Dendritic cell treated with granulocyte-macrophage colony-stimulating factor and Interleukin-4, amounts not matched to agents 40 ng/mL and 50 ng/mL, for 4 days (primary cell): ENCODE results near the gene NFIA.
"Not testable (repeated sequence)": the region's sequence is repeated elsewhere in the genome, so short reads cannot be mapped to it uniquely, and the experiment has no call there.

Source experiments
- H3K27ac Mint-ChIP-seq: one replicate; pipeline ENCODE4 v1.8.0; 2022; ENCODE audit warnings: mild to moderate bottlenecking, mixed read lengths
- H3K27me3 Mint-ChIP-seq: one replicate; pipeline ENCODE4 v1.8.0; 2022; ENCODE audit warnings: mild to moderate bottlenecking, mixed read lengths
- H3K36me3 Mint-ChIP-seq: one replicate; pipeline ENCODE4 v1.8.0; 2022; ENCODE audit warnings: low read depth, mixed read lengths
- H3K4me1 Mint-ChIP-seq: one replicate; pipeline ENCODE4 v1.8.0; 2022; ENCODE audit warnings: low read depth, mixed read lengths
- H3K4me3 Mint-ChIP-seq: one replicate; pipeline ENCODE4 v1.8.0; 2022; ENCODE audit warnings: mild to moderate bottlenecking, moderate library complexity, mixed read lengths
- H3K9me3 Mint-ChIP-seq: one replicate; pipeline ENCODE4 v1.8.0; 2022; ENCODE audit warnings: mixed read lengths
- intact Hi-C: fragments of 100-400 bp; cut with micrococcal nuclease; formaldehyde crosslinking; loops from one replicate; pipeline ENCODE4 v1.15.0; 2022

The NFIA gene

DNA sequence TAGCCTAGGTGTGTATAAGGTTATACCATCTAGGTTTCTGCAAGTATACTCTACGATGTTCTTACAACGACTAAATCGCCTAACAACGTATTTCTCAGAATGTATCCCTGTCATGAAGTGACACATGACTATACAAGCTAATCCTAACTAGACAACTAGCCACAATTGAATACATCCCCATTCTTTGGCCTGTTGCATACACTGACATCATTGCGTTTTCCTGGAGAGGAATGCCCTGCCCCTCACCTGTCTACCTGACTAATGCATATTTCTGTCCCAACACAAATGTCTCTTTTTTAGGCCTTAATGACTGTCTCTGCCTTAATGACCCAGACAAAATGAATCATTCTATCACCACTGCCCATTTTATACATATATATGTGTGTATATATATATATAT is 8.5 kb upstream of the NFIA start:
- Mint-ChIP-seq H3K4me1 (peaks cover 22% of the 10 kb centered on the region), H3K36me3 (peaks cover 5% of the 10 kb centered on the region), H3K27ac (no peak overlapping the region), H3K9me3 (no peaks in the 10 kb centered on the region), H3K27me3 (peaks cover 3% of the 10 kb centered on the region), H3K4me3 (no peak overlapping the region)
- intact Hi-C loops: loop anchor here (10.0 kb wide), 2 partner anchors 571 to 1361 kb away; partner anchors contain the start of gene USP1

DNA sequence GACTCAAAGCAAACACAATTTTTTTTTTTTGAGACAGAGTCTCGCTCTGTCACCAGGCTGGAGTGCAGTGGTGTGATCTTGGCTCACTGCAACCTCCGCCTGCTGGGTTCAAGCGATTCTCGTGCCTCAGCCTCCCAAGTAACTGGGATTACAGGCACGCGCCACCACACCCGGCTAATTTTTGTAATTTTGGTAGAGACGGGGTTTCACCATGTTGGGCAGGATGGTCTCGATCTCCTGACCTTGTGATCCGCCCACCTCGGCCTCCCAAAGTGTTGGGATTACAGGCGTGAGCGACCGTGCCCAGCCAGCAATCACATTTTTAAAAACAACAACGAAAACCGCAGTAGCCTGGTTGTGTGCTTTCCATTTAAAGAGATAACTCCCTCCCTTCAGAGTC is 6.5 kb upstream of the NFIA start:
- H3K36me3 Mint-ChIP-seq, H3K27me3 Mint-ChIP-seq, H3K9me3 Mint-ChIP-seq, H3K4me3 Mint-ChIP-seq: not testable (repeated sequence)
- peaks cover 41% of the 10 kb centered on the region for H3K4me1 Mint-ChIP-seq
- peak overlapping the region; percentile 98 for H3K27ac Mint-ChIP-seq
- intact Hi-C loops: loop anchor here (10.0 kb wide), 2 partner anchors 569 to 1359 kb away; partner anchors contain the start of gene USP1

DNA sequence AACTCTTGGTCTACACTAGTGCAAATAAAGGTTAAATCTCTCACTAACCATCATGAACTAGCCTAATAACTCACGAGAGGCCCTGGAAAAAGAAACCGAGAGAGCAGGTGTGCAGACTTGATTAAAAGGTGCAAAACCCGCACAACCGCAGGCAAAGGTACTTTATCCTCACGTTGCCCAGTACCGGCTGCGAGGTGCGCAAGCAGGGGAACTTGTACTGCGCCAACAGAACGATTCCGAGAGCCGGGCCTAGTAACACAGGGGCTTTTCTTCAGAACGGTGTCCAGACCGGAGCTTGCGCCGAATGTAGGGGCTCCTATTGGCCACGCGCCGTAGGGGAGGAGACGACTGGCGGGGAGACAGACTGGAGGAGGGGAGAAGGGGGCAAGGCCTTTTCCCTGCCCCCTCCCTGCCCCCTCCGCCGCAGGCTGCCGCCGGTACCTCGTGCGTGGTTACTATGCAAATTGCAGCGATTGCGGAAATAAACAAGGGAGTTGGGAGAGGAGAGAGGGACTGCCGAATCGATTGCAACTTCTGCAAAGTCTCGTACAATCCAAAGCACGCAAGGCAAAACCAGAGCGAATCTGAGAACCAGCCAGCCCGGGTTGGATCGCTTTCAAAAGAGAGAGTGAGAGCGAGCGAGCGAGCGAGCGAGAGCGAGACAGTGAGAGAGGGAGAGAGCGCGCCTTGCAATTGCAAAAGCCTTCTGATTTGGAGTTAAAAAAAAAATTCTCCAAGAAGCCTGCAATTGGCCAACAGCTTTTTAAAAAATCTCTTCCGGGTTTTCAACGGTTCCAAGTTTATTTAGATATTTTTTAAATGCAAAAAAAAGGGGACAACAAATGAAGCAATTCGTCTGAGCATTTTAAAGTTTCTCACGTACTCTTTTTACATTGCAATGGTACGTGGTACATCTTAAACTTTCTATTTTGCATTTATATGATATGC is 5.4 kb upstream of the NFIA start:
- peaks cover 5% of the 10 kb centered on the region for H3K27me3 Mint-ChIP-seq
- peak overlapping the region; percentile 90 for H3K4me3 Mint-ChIP-seq
- H3K9me3 Mint-ChIP-seq: no peaks in the 10 kb centered on the region
- intact Hi-C loops: loop anchor here (1.0 to 10.0 kb wide), 3 partner anchors 20 to 1358 kb away; partner anchors contain the start of gene USP1
- peaks cover 51% of the 10 kb centered on the region for H3K4me1 Mint-ChIP-seq
- peaks cover 5% of the 10 kb centered on the region for H3K36me3 Mint-ChIP-seq
- H3K27ac Mint-ChIP-seq: peak overlapping the region; percentile 98

DNA sequence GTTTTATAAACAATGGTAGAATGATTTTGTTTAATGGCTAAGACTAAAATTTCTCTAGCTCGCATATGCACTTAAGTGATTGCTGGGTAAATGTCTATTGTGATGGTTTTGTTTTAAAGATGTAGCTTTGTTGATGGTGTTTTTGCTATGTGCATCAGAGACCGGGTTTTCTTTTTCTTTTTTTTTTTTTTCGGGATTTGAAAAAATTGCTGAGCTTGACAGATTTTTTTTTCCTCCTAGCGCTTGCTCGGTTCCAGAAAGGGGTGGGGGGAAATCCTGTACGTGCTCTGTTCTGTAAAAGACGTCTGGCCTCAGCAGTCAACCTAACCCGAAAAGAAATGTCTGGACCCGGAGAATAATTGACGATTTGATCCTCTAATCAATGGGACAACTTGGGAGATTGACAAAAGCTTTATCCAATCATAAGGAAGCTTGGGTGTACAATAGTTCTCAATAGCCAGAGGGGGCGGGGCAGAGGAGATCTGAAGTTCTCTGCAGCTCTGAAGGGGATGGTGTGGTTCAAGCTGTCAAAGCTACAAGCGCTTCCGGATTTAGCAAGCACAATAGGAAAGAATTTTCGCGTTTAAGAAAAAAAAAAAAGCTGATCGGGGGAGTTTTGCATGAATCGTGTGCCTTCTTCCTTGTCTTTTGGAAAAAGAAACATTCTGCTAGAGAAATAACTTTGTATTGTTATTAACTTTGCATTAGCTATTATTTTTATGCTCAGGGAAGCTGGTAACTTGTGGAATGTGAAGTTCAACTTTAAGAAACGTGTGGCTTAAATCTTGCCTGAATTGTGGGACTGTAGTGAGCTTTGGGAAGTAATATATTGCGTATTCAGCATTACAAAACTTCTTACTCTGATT is 4.5 kb upstream of the NFIA start:
- intact Hi-C loops: loop anchor here (1.0 to 10.0 kb wide), 4 partner anchors 21 to 1357 kb away; partner anchors contain the start of genes TM2D1 and USP1
- Mint-ChIP-seq H3K36me3 (peaks cover 12% of the 10 kb centered on the region), H3K4me3 (peak overlapping the region; percentile 90), H3K9me3 (no peaks in the 10 kb centered on the region), H3K27me3 (peaks cover 5% of the 10 kb centered on the region), H3K27ac (peak overlapping the region; percentile 98), H3K4me1 (peaks cover 51% of the 10 kb centered on the region)

DNA sequence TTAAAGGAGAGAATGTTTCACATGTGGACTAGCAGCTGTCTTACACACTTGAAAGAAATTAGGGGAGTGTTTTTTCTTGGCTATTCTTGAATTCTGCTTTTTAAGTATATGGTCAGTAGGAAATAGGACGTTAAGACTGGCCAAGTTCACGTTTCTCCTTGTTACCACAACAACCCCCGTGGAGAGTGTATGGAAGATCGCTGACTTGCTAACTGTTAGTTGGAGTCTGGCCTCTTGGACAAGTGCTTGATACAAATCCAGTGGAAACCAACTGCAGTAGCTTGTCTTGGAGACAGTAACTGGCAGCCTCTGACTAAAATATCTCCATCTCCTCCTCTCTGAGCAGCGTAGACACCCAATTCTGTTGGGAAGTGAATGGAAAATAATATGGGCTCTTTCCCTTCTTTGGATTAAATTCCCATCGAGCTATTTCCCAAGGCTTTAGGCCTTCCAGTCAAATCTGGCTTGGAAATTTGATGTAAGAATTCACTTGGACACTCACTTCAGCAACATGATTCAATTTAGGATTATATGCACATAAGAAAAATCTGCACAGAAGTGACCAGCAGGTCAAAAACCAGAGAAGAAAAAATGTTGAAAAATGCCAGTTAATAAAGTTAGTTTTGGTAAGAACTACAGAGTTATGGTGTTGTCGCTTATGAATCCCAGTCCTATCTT is 3.6 kb upstream of the NFIA start:
- H3K9me3 Mint-ChIP-seq: no peaks in the 10 kb centered on the region
- intact Hi-C loops: loop anchor here (2.0 to 10.0 kb wide), 3 partner anchors 566 to 1356 kb away; partner anchors contain the start of genes TM2D1 and USP1
- H3K27me3 Mint-ChIP-seq: peaks cover 6% of the 10 kb centered on the region
- peaks cover 53% of the 10 kb centered on the region for H3K4me1 Mint-ChIP-seq
- H3K36me3 Mint-ChIP-seq: peaks cover 17% of the 10 kb centered on the region
- H3K4me3 Mint-ChIP-seq: peak overlapping the region; percentile 90
- peak overlapping the region; percentile 98 for H3K27ac Mint-ChIP-seq

DNA sequence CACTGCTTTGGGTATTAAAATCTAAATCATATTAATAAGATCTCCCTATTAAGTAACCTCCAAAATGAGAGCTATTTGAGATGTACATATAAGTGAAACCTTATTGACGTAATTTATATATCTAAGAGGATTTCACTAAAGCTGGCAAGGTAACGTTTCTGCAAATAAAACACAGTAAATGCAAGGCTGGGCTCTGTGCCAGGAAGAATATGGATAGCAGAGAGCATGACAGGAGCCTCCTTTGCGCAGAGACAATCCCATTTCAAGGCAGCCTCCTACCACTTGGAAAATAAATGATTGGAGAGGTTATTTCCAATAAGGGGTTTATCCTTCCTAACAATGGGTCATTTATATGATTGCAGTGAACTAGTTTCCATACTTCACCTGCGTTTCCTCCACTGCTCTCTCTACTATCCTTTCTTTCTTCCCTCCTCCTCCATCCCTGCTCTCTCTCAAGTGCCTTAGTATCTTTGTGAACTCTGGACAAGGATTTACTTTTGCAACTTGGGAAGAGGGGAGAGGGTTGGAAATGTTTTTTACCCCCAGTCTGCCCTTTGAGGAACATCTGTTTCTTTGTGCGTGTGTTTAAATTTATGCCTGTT is 3.0 kb upstream of the NFIA start:
- peak overlapping the region; percentile 66 for H3K4me3 Mint-ChIP-seq
- peaks cover 58% of the 10 kb centered on the region for H3K4me1 Mint-ChIP-seq
- peak overlapping the region; percentile 98 for H3K27ac Mint-ChIP-seq
- intact Hi-C loops: loop anchor here (2.0 to 10.0 kb wide), 3 partner anchors 565 to 1355 kb away; partner anchors contain the start of genes TM2D1 and USP1
- no peaks in the 10 kb centered on the region for H3K9me3 Mint-ChIP-seq
- peaks cover 12% of the 10 kb centered on the region for H3K27me3 Mint-ChIP-seq
- H3K36me3 Mint-ChIP-seq: peaks cover 19% of the 10 kb centered on the region

DNA sequence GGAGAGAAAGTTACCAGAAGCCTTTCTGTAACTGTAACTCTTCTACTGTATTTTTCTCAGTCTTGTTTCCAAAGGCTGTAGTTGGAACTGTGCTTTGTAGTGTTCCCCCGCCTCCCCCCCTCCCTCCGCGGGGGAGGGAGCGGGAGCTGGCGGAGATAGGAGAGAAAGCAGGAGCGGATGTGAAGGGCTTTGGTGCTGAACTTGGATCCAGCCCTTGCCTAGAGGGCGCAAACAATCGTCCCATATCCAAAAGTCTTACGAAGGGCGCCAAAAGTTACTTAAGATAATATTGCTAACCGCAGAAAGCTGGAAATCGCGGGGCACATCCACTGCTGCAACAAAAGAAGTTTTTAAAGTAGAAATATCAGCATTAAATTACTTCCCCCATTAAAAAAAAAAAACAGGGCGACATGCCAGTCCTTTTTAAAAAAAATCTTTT is 2.4 kb upstream of the NFIA start:
- Mint-ChIP-seq H3K27ac (peak overlapping the region; percentile 98), H3K27me3 (peaks cover 14% of the 10 kb centered on the region), H3K36me3 (peaks cover 19% of the 10 kb centered on the region), H3K9me3 (no peaks in the 10 kb centered on the region), H3K4me3 (peak overlapping the region; percentile 66), H3K4me1 (peaks cover 58% of the 10 kb centered on the region)
- intact Hi-C loops: loop anchor here (2.0 to 10.0 kb wide), 3 partner anchors 565 to 1355 kb away; partner anchors contain the start of genes TM2D1 and USP1

DNA sequence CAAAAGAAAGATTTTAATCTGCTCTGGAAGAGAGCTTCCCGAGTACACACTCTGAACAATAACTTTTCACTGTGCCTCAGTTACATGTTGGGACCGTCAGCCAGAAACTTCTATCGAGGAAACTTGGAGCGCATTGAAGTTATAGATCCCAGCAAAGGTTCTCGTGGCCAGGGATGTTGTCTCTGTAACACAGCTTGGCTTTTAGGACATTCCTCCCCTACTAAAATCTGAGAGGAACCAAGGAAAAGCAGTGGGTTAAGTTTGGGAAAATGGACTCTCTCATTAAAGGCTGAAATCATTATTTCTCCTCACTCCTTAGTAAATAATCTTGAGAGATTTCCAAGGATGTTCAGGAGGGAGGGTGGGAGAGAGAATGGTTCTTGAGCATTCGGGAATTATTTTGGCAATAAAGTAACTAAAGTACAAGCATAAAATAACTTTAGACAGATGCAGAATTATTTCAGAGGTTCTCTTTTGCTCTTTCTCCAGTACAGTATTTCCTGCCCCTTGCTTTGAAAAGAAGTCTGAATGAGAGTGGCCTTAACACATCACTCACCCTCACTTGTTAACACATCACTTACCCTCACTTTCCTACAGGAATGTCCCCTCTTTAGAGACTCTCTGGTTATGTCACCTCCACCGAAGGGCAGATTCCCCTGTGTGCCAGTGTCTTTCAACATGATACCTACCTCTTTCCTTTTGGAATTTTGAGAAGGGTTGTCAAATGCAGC is 1.8 kb upstream of the NFIA start:
- intact Hi-C loops: no loop called here
- Mint-ChIP-seq H3K27me3 (peaks cover 14% of the 10 kb centered on the region), H3K4me3 (peak overlapping the region; percentile 4), H3K4me1 (peaks cover 58% of the 10 kb centered on the region), H3K27ac (no peak overlapping the region), H3K9me3 (no peaks in the 10 kb centered on the region), H3K36me3 (peaks cover 19% of the 10 kb centered on the region)

DNA sequence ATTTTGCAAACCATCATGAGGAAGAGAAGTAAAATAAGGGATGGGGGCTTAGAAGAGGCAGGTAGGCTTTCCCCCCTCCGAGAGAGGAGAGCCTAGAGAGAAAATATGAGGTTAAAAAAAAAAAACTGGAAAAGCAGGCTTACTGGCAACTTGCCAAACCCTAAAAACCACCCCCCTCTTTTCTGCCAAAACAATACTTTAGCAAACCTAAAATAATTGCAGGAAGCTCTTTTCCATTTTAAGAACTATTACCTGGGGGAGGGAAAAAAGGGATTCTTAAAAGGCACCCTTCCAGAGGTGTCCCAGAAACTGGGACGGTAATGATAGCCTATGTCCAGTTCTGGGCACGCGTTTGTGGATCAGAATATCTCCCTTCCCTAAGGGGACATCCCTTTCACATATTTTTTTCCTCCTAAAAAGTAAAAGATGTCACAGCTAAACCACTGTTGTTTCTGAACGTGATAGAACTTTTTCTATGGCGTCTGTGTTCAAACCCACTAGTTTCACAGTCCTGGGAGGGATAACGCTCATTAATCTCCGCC is 1.1 kb upstream of the NFIA start:
- peak overlapping the region; percentile 69 for H3K4me3 Mint-ChIP-seq
- H3K36me3 Mint-ChIP-seq: peaks cover 19% of the 10 kb centered on the region
- H3K4me1 Mint-ChIP-seq: peaks cover 57% of the 10 kb centered on the region
- H3K27ac Mint-ChIP-seq: no peak overlapping the region
- no peaks in the 10 kb centered on the region for H3K9me3 Mint-ChIP-seq
- intact Hi-C loops: no loop called here
- peaks cover 14% of the 10 kb centered on the region for H3K27me3 Mint-ChIP-seq

DNA sequence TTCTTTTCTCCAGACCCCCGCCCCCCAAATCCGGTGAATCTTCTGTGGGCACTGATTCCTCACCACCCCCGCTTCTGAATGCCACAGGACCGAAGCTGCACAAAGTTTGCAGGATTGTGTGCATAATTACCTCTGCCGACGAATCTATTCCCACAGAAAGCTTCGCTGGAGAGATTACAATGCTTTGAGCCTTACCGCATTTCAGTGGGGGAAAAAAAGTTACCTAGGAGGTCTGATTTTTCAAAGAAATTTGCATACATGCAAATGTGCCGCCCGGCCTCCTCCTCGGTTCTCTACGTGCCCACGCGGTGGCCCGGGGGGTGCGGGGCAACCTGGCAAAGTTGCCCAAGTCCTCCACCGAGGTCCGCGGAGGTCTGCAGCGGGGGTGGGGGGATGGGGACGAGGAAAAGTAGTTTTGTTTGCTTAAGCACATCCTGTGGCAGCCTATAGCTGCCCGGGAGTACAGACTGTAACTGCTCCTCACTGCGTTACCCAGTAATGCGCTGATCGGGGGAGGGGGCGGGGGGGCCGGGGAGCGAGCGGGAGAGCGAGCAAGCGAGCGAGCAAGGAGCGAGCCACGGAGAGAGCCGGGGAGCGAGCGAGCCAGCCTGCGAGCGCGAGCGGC is 563 bp upstream of the NFIA start:
- H3K9me3 Mint-ChIP-seq: no peaks in the 10 kb centered on the region
- peaks cover 18% of the 10 kb centered on the region for H3K36me3 Mint-ChIP-seq
- intact Hi-C loops: no loop called here
- peaks cover 14% of the 10 kb centered on the region for H3K27me3 Mint-ChIP-seq
- H3K4me1 Mint-ChIP-seq: peaks cover 51% of the 10 kb centered on the region
- peak overlapping the region; percentile 69 for H3K4me3 Mint-ChIP-seq
- no peak overlapping the region for H3K27ac Mint-ChIP-seq

DNA sequence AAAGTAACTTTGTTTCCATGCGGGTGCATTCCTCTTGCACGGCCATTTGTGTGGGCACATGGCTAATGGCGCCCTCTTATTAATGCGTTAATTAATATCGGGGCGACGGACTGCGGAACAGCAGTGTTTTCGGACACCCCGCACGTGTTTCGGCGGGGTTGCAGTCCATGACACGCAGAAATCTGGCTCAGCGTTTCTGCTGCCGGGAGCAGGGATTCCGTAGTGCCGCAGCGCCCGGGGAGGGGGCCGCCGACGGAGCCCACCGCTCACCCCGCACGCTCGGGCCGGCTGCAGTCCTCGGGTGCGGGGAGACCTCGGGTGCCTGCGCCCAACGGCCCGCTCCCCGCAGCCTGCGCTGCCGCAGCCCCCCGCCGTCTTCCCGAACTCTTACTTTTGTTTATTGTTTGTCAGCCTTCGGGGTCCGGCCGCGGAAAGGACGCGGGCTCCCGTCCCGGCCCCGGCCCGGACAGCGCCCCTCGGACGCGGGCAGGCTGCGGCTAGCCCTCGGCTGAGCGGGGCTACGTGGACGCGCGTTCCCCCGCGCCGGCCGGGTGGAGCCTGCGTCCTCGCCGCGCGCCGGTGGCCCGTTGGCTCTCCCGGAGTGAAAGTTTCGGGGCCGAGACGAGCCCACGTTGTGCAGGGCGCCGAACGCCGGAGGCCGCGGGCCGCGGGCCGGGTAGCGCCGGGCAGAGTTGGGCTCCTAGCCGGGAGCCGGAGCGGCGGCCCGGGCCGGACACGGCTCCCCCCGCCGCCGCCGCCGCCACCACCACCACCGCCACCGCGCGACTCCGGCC is 849 bp downstream of the NFIA start:
- H3K9me3 Mint-ChIP-seq: no peaks in the 10 kb centered on the region
- peaks cover 42% of the 10 kb centered on the region for H3K4me1 Mint-ChIP-seq
- H3K27me3 Mint-ChIP-seq: peaks cover 14% of the 10 kb centered on the region
- peaks cover 19% of the 10 kb centered on the region for H3K36me3 Mint-ChIP-seq
- intact Hi-C loops: no loop called here
- peak overlapping the region; percentile 85 for H3K27ac Mint-ChIP-seq
- peak overlapping the region; percentile 88 for H3K4me3 Mint-ChIP-seq
